HepG2 (cell line): ENCODE results near the gene PIK3C2B.

ENCODE experiments used
- CHD4 ChIP-seq: fragments of 200-600 bp; sonication (generic); IDR thresholded peaks from 2 replicates; pipeline ENCODE4 v1.7.0; 2017; ENCODE audit warnings: mild to moderate bottlenecking, low read length, borderline replicate concordance
- ETS1 ChIP-seq: sonication (generic); formaldehyde crosslinking; IDR thresholded peaks from 2 replicates; pipeline ENCODE4 v1.4.0; 2020; ENCODE audit warnings: missing genetic modification reagents
- HNF4G ChIP-seq, 2 experiments: sonication (generic) in 1 of 2; formaldehyde crosslinking in 1 of 2; IDR thresholded peaks; 2 replicates each; pipeline versions ENCODE4 v1.4.0 to v1.6.1; 2011 to 2020; ENCODE audit warnings: borderline replicate concordance in 2 of 2, low read depth in 2 of 2, mild to moderate bottlenecking in 2 of 2, low read length in 1 of 2, missing genetic modification reagents in 1 of 2, moderate library complexity in 1 of 2
- KLF6 ChIP-seq: IDR thresholded peaks from 2 replicates; pipeline ENCODE4 v1.8.0; 2016; ENCODE audit warnings: missing biosample characterization, missing genetic modification reagents
- POLR2A ChIP-seq, 2 experiments: IDR thresholded peaks; 2 replicates each; pipeline ENCODE4 v1.6.1; 2011; ENCODE audit warnings: low read depth in 2 of 2, low read length in 2 of 2, mild to moderate bottlenecking in 1 of 2, moderate library complexity in 1 of 2; ENCODE audit not compliant: insufficient read depth in 1 of 2
- RAD21 ChIP-seq: fragments of 450-650 bp; formaldehyde crosslinking; IDR thresholded peaks from 2 replicates; pipeline ENCODE4 v1.5.0; 2020; ENCODE audit warnings: mild to moderate bottlenecking
- TGIF2 ChIP-seq: IDR thresholded peaks from 2 replicates; pipeline ENCODE4 v1.6.1; 2016; ENCODE audit warnings: control low read depth, missing compliant biosample characterization
- TRIM22 ChIP-seq: fragments of 450-650 bp; IDR thresholded peaks from 2 replicates; pipeline ENCODE4 v1.6.1; 2017
- ZBTB26 ChIP-seq: IDR thresholded peaks from 2 replicates; pipeline ENCODE4 v1.6.1; 2016; ENCODE audit warnings: missing compliant biosample characterization, missing genetic modification reagents, borderline replicate concordance
- ZNF274 ChIP-seq: sonication (generic); formaldehyde crosslinking; IDR thresholded peaks from 2 replicates; pipeline ENCODE4 v1.5.1; 2020; ENCODE audit warnings: mild to moderate bottlenecking, missing genetic modification reagents
- ZNF605 ChIP-seq: sonication (generic); formaldehyde crosslinking; IDR thresholded peaks from 2 replicates; pipeline ENCODE4 v1.8.0; 2022; ENCODE audit warnings: mild to moderate bottlenecking, missing genetic modification reagents
- TF ChIP-seq, protein P1 (sequence below): sonication (generic); formaldehyde crosslinking; IDR thresholded peaks from 2 replicates; pipeline ENCODE4; 2020; ENCODE audit warnings: missing genetic modification reagents, mild to moderate bottlenecking, borderline replicate concordance

DNA sequence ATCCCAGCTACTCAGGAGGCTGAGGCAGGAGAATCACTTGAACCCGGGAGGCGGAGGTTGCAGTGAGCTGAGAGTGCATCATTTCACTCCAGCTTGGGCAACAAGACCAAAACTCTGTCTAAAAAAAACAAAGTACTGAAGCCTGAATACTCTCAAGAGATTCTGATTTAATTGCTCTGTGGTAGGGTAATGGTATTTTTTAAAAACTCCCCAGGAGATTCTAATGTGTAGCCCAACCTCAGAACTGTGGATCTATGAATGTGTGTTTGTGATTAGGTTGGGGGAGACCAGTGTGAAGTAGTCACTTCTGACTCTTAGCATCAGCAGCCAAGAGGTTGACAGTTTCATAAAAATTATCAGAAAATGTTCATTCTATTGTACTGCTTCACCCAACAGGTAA, 21.9 kb downstream of the PIK3C2B start:
- TF ChIP-seq ZNF274 (CRISPR knock-in tag) (no peak), POLR2A (IDR thresholded peaks at IDR 0.05; ENCODE audit: insufficient read depth in 1 of 2, low read depth in 2 of 2, low read length in 2 of 2) (no peak), TGIF2 (CRISPR knock-in tag) (no peak), ZBTB26 (no peak), KLF6 (CRISPR knock-in tag) (no peak), ZNF605 (no peak), CHD4 (no peak), TRIM22 (no peak), HNF4G (IDR thresholded peaks at IDR 0.05; ENCODE audit: borderline replicate concordance, low read depth, low read length) (no peak), HNF4G (CRISPR knock-in tag; IDR thresholded peaks at IDR 0.05; ENCODE audit: borderline replicate concordance, low read depth) (no peak), RAD21 (CRISPR knock-in tag) (no peak), ETS1 (no peak)
- TF ChIP-seq, protein P1, sequence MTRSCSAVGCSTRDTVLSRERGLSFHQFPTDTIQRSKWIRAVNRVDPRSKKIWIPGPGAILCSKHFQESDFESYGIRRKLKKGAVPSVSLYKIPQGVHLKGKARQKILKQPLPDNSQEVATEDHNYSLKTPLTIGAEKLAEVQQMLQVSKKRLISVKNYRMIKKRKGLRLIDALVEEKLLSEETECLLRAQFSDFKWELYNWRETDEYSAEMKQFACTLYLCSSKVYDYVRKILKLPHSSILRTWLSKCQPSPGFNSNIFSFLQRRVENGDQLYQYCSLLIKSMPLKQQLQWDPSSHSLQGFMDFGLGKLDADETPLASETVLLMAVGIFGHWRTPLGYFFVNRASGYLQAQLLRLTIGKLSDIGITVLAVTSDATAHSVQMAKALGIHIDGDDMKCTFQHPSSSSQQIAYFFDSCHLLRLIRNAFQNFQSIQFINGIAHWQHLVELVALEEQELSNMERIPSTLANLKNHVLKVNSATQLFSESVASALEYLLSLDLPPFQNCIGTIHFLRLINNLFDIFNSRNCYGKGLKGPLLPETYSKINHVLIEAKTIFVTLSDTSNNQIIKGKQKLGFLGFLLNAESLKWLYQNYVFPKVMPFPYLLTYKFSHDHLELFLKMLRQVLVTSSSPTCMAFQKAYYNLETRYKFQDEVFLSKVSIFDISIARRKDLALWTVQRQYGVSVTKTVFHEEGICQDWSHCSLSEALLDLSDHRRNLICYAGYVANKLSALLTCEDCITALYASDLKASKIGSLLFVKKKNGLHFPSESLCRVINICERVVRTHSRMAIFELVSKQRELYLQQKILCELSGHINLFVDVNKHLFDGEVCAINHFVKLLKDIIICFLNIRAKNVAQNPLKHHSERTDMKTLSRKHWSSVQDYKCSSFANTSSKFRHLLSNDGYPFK, result no peak
